GM21825 (cell line): ENCODE data around the gene PRM3.

ENCODE experiments used
- ATAC-seq: cut with Tn5 transposase; IDR thresholded peaks from one replicate; pipeline ENCODE4 v1.9.1; 2021; ENCODE audit warnings: mild to moderate bottlenecking, moderate library complexity; ENCODE audit not compliant: unreplicated experiment

Gene PRM3

GRCh38 chr16:11229432-11229831 lies 44.0 kb downstream of the PRM3 start:
- no peak for ATAC-seq

- ATAC-seq = peak; percentile 2
Measured at GRCh38 chr16:11225677-11226549, 47.5 kb downstream of the PRM3 start.

- ATAC-seq = peak; percentile 84
Measured at GRCh38 chr16:11224894-11225676, 48.3 kb downstream of the PRM3 start.

- peak; percentile 48 for ATAC-seq
Measured at GRCh38 chr16:11224096-11224893, 49.1 kb downstream of the PRM3 start.
